ENCODE data around the gene SND1.

SND1 gene

DNA sequence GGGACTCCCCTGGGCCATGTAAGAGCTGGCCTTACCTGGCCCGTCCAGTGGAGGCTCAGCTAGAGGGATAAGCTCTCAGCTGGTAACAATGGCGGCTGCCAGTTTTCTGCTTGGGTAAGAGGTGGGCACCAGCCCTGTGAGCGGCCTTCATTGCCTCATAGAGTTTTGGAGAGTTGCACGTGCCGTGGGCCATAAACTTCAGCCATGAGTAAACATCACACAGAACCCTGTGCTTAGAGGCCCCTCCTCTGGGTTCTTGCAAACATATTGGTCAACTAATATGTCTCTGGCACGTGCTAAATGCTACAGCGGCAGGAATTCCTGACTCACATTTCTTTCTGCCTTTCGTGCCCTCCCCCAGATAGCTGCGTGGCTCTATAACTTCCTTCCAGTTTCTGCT, 485.2 kb downstream of the SND1 start:
- H3F3A ChIP-seq (ENCODE audit: control insufficient read depth, insufficient read depth): peaks cover 10% of the 10 kb centered on the region
- H3K4me3 ChIP-seq (ENCODE audit: low read length): no peak overlapping the region
- H3K9me2 ChIP-seq (replicated peaks; ENCODE audit: control insufficient read depth, low read length): no peaks in the 10 kb centered on the region
- no peaks in the 10 kb centered on the region for H3K9me3 ChIP-seq (ENCODE audit: control insufficient read depth, insufficient read depth, low read length)
- H3K36me3 ChIP-seq (ENCODE audit: control insufficient read depth, low read length): 0 out of 2 replicates have a peak, but pooled peaks cover under 1% of the 10 kb centered on the region
- H4K20me1 ChIP-seq (ENCODE audit: control insufficient read depth, insufficient read depth, low read depth, low read length): no peaks in the 10 kb centered on the region
- TF ChIP-seq EZH2phosphoT487 (IDR thresholded peaks at IDR 0.05; ENCODE audit: borderline replicate concordance, low read length): no peak
- TF ChIP-seq, protein P1, sequence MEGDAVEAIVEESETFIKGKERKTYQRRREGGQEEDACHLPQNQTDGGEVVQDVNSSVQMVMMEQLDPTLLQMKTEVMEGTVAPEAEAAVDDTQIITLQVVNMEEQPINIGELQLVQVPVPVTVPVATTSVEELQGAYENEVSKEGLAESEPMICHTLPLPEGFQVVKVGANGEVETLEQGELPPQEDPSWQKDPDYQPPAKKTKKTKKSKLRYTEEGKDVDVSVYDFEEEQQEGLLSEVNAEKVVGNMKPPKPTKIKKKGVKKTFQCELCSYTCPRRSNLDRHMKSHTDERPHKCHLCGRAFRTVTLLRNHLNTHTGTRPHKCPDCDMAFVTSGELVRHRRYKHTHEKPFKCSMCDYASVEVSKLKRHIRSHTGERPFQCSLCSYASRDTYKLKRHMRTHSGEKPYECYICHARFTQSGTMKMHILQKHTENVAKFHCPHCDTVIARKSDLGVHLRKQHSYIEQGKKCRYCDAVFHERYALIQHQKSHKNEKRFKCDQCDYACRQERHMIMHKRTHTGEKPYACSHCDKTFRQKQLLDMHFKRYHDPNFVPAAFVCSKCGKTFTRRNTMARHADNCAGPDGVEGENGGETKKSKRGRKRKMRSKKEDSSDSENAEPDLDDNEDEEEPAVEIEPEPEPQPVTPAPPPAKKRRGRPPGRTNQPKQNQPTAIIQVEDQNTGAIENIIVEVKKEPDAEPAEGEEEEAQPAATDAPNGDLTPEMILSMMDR (IDR thresholded peaks at IDR 0.05; ENCODE audit: low read depth, low read length, poor library complexity, severe bottlenecking): no peak
- H3K4me2 ChIP-seq (ENCODE audit: low read length): no peak overlapping the region
- H3K27ac ChIP-seq (ENCODE audit: low read depth, low read length): no peak overlapping the region
- peaks cover 29% of the 10 kb centered on the region for H3K79me2 ChIP-seq (ENCODE audit: control insufficient read depth, low read length)
- no peaks in the 10 kb centered on the region for H3K27me3 ChIP-seq (ENCODE audit: control insufficient read depth, low read length)
- peaks cover 29% of the 10 kb centered on the region for H3K4me1 ChIP-seq (ENCODE audit: control insufficient read depth, low read length)

DNA sequence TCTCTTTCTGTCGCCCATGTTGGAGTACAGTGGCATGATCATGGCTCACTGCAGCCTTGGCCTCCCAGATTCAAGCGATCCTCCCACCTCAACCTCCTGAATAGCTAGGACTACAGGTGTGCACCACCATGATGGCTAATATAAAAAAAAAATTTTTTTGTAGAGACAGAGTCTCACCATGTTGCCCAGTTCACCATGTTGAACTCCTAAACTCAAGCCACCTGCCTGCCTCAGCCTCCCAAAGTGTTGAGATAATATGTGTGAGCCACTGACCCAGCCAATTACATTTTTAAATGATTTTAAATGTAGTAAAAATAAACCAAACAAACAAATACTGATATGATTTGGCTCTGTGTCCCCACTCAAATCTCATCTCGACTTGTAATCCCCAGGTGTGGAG, 487.4 kb downstream of the SND1 start:
- Histone ChIP-seq H3K36me3 (ENCODE audit: control insufficient read depth, low read length) (no peaks in the 10 kb centered on the region; the same call in 1 of the 2 replicates), H3K4me3 (ENCODE audit: low read length) (no peak overlapping the region), H3K9me2 (replicated peaks; ENCODE audit: control insufficient read depth, low read length) (no peaks in the 10 kb centered on the region), H3K9me3 (ENCODE audit: control insufficient read depth, insufficient read depth, low read length) (no peaks in the 10 kb centered on the region), H4K20me1 (ENCODE audit: control insufficient read depth, insufficient read depth, low read depth, low read length) (no peaks in the 10 kb centered on the region), H3K27me3 (ENCODE audit: control insufficient read depth, low read length) (no peaks in the 10 kb centered on the region), H3K4me1 (ENCODE audit: control insufficient read depth, low read length) (peaks cover 19% of the 10 kb centered on the region), H3F3A (ENCODE audit: control insufficient read depth, insufficient read depth) (no peaks in the 10 kb centered on the region), H3K4me2 (ENCODE audit: low read length) (no peak overlapping the region), H3K79me2 (ENCODE audit: control insufficient read depth, low read length) (peaks cover 20% of the 10 kb centered on the region), H3K27ac (ENCODE audit: low read depth, low read length) (no peak overlapping the region)
- no peak for TF ChIP-seq EZH2phosphoT487 (IDR thresholded peaks at IDR 0.05; ENCODE audit: borderline replicate concordance, low read length)
- TF ChIP-seq, protein P1 (IDR thresholded peaks at IDR 0.05; ENCODE audit: low read depth, low read length, poor library complexity, severe bottlenecking): no peak

DNA sequence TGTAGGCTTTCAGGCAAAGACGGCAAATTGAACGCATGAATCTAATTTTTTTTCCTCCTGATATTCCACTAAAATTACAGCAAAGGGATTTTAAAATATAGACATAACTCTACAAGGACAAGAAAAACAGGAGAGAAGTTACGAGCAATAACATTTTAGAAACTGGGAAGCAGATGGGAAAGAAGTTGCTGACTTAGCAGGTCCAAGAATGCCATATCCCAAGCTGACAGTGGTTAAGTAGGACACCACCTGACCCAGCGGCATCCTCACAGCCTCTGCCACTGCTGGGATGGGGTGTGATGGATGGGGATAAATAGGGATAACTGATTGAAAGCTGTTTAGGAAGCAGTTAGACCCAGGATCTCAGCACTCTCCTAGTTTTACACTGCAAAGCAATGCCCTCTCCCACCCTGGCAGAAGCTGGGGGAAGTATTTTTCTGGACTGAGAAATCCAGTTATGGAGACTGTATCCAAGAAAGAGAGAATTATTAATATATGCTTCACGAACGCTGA, 489.7 kb downstream of the SND1 start:
- H3K79me2 ChIP-seq (ENCODE audit: control insufficient read depth, low read length): peaks cover 4% of the 10 kb centered on the region
- no peaks in the 10 kb centered on the region for H3K9me3 ChIP-seq (ENCODE audit: control insufficient read depth, insufficient read depth, low read length)
- no peak overlapping the region for H3K27ac ChIP-seq (ENCODE audit: low read depth, low read length)
- no peaks in the 10 kb centered on the region for H3K9me2 ChIP-seq (replicated peaks; ENCODE audit: control insufficient read depth, low read length)
- H3K4me2 ChIP-seq (ENCODE audit: low read length): no peak overlapping the region
- no peaks in the 10 kb centered on the region for H3K27me3 ChIP-seq (ENCODE audit: control insufficient read depth, low read length)
- H3K4me1 ChIP-seq (ENCODE audit: control insufficient read depth, low read length): no peaks in the 10 kb centered on the region
- no peak overlapping the region for H3K4me3 ChIP-seq (ENCODE audit: low read length)
- TF ChIP-seq, protein P1 (IDR thresholded peaks at IDR 0.05; ENCODE audit: low read depth, low read length, poor library complexity, severe bottlenecking): no peak
- TF ChIP-seq EZH2phosphoT487 (IDR thresholded peaks at IDR 0.05; ENCODE audit: borderline replicate concordance, low read length): no peak
- H3F3A ChIP-seq (ENCODE audit: control insufficient read depth, insufficient read depth): no peaks in the 10 kb centered on the region
- no peaks in the 10 kb centered on the region; the same call in 1 of the 2 replicates for H3K36me3 ChIP-seq (ENCODE audit: control insufficient read depth, low read length)
- H4K20me1 ChIP-seq (ENCODE audit: control insufficient read depth, insufficient read depth, low read depth, low read length): no peaks in the 10 kb centered on the region
